Esophagus squamous epithelium (tissue), 4 donors: ENCODE results near the gene CYP4F2.
"Not testable (repeated sequence)": the region's sequence is repeated elsewhere in the genome, so short reads cannot be mapped to it uniquely, and the experiment has no call there.

Source experiments
- CTCF ChIP-seq, 6 experiments: fragments of 450-650 bp in 4 of 6; fragments of 200-600 bp in 2 of 6; sonication (generic) in 2 of 6; IDR thresholded peaks; one replicate each; pipeline ENCODE4 v1.5.1; 2016 to 2019; ENCODE audit warnings: antibody characterized with exemption in 6 of 6, mild to moderate bottlenecking in 4 of 6, moderate library complexity in 4 of 6
- POLR2A ChIP-seq, 4 donors: fragments of 450-650 bp; IDR thresholded peaks; one replicate each; pipeline ENCODE4 v1.6.1; 2017; ENCODE audit warnings: antibody characterized with exemption in 4 of 4, mild to moderate bottlenecking in 4 of 4, moderate library complexity in 3 of 4

- not testable (repeated sequence) for TF ChIP-seq CTCF, POLR2A (IDR thresholded peaks at IDR 0.05)
These were observed 63.6 kb downstream of the CYP4F2 start for GRCh38 chr19:15834232-15834631.
